Right hindlimb (tissue), 1 donor: ENCODE measurements around the gene ATG10.
"Not testable (repeated sequence)": the region's sequence is repeated elsewhere in the genome, so short reads cannot be mapped to it uniquely, and the experiment has no call there.

ENCODE experiments used
- DNase-seq: peaks from one replicate; pipeline ENCODE4 v3.0.0-alpha.2; 2018

ATG10 gene

GRCh38 chr5:81971712-81972491 is at the start of gene ATG10:
Gene ATG10 (plus strand): TSS chr5:81972023. CDS start chr5:81987571, 15,548 bp downstream.
- DNase-seq: peak; percentile 98

GRCh38 chr5:81922854-81923279 is 49.0 kb upstream of the ATG10 start:
- DNase-seq: no peak

- DNase-seq: no peak
Observed at GRCh38 chr5:81924442-81924841, 47.4 kb upstream of the ATG10 start.

- no peak for DNase-seq
Observed at GRCh38 chr5:81925009-81925408, 46.8 kb upstream of the ATG10 start.

- DNase-seq: no peak
Observed at GRCh38 chr5:81925981-81926380, 45.8 kb upstream of the ATG10 start.

- DNase-seq: no peak
Observed at GRCh38 chr5:81936066-81936465, 35.8 kb upstream of the ATG10 start.

GRCh38 chr5:81936750-81937149 is 35.1 kb upstream of the ATG10 start:
- no peak for DNase-seq

GRCh38 chr5:81942746-81943145 is 29.1 kb upstream of the ATG10 start:
- DNase-seq: no peak

GRCh38 chr5:81948349-81948748 is 23.5 kb upstream of the ATG10 start:
- DNase-seq: no peak

GRCh38 chr5:81949462-81949861 is 22.4 kb upstream of the ATG10 start:
- no peak for DNase-seq

- DNase-seq: no peak
Observed at GRCh38 chr5:81950996-81951395, 20.8 kb upstream of the ATG10 start.

- not testable (repeated sequence) for DNase-seq
Observed at GRCh38 chr5:81954796-81955195, 17.0 kb upstream of the ATG10 start.

- not testable (repeated sequence) for DNase-seq
Observed at GRCh38 chr5:81958129-81958528, 13.7 kb upstream of the ATG10 start.

GRCh38 chr5:81961651-81962440 is 10.0 kb upstream of the ATG10 start:
- no peak for DNase-seq

- no peak for DNase-seq
Observed at GRCh38 chr5:81963544-81963943, 8.3 kb upstream of the ATG10 start.

- DNase-seq: no peak
Observed at GRCh38 chr5:81965524-81965923, 6.3 kb upstream of the ATG10 start.

GRCh38 chr5:81969226-81969625 is 2.6 kb upstream of the ATG10 start:
- DNase-seq: no peak

GRCh38 chr5:81969912-81970311 is 1.9 kb upstream of the ATG10 start:
- no peak for DNase-seq

- peak; percentile 21 for DNase-seq
Observed at GRCh38 chr5:81971111-81971711, 612 bp upstream of the ATG10 start.

- DNase-seq: no peak
Observed at GRCh38 chr5:81972492-81972783, 615 bp downstream of the ATG10 start.

GRCh38 chr5:81980160-81980559 is 8.3 kb downstream of the ATG10 start:
- DNase-seq: no peak

GRCh38 chr5:81980598-81981260 is 8.9 kb downstream of the ATG10 start:
- no peak for DNase-seq

- not testable (repeated sequence) for DNase-seq
Observed at GRCh38 chr5:81982172-81982685, 10.4 kb downstream of the ATG10 start.
